H1 (cell line): ENCODE data around the gene MECP2. TPM values are rescaled to one million over a fixed set of nuclear protein-coding genes. Genes with fewer than 3 reads are reported as not detected.

Experiments
- CTCF ChIA-PET: fragments of 300-600 bp; sonication (Branson Sonifier 250); formaldehyde crosslinking; loops from one replicate; lab custom pipeline; 2021; ENCODE audit not compliant: partially characterized antibody; lab: Charles Lee
- POLR2A ChIA-PET: fragments of 300-600 bp; sonication (Branson Sonifier 250); formaldehyde crosslinking; loops from one replicate; lab custom pipeline; 2021; ENCODE audit warnings: inconsistent platforms; ENCODE audit not compliant: partially characterized antibody; lab: Charles Lee
- DNase-seq, 2 experiments: peaks; one replicate each; pipeline versions ENCODE4 v3.0.0 to v3.0.0-alpha.2; 2010 to 2022; ENCODE audit warnings: low spot score in 2 of 2, low read depth in 1 of 2, mixed read lengths in 1 of 2
- FAIRE-seq: peaks from 2 replicates; lab custom pipeline; 2011; peaks lifted over from hg19 to GRCh38; lab: Jason Lieb, UNC
- H2AFZ ChIP-seq: 2 replicates; pipeline ENCODE4 v1.8.1; 2012; ENCODE audit warnings: low read length, inconsistent platforms
- H2AK5ac ChIP-seq: 2 replicates; pipeline ENCODE4 v1.6.1; 2013; ENCODE audit warnings: low read depth, low read length
- H2BK120ac ChIP-seq: replicated peaks from 2 replicates; pipeline ENCODE3; 2013; ENCODE audit warnings: low read depth, low read length, inconsistent platforms
- H2BK12ac ChIP-seq: 2 replicates; pipeline ENCODE4 v1.6.1; 2013; ENCODE audit warnings: low read depth, low read length
- H2BK15ac ChIP-seq: 2 replicates; pipeline ENCODE4 v1.6.1; 2013; ENCODE audit warnings: low read length
- H2BK20ac ChIP-seq: 2 replicates; pipeline ENCODE4 v1.6.1; 2013; ENCODE audit warnings: low read length
- H2BK5ac ChIP-seq: 2 replicates; pipeline ENCODE4 v1.6.1; 2013; ENCODE audit warnings: low read depth, low read length
- H3K14ac ChIP-seq: 2 replicates; pipeline ENCODE4 v1.6.1; 2013; ENCODE audit warnings: inconsistent platforms; ENCODE audit not compliant: insufficient read length
- H3K18ac ChIP-seq: 2 replicates; pipeline ENCODE4 v1.6.1; 2013; ENCODE audit warnings: low read length; ENCODE audit errors: extremely low read depth
- H3K23ac ChIP-seq: 2 replicates; pipeline ENCODE4 v1.6.1; 2013; ENCODE audit warnings: inconsistent platforms; ENCODE audit not compliant: insufficient read length
- H3K23me2 ChIP-seq: 2 replicates; pipeline ENCODE4 v1.6.1; 2013; ENCODE audit warnings: low read depth, low read length
- H3K27ac ChIP-seq: 2 replicates; pipeline ENCODE4 v1.6.1; 2011; ENCODE audit warnings: low read depth, low read length, inconsistent platforms
- H3K27me3 ChIP-seq, 4 experiments: replicated peaks in 1 of 4; 1 replicate in 1 of 4; 2 replicates in 3 of 4; pipeline versions ENCODE4 v1.6.1 to v1.8.1; 2011 to 2013; ENCODE audit warnings: low read length in 3 of 4, mild to moderate bottlenecking in 3 of 4, inconsistent platforms in 2 of 4, mixed read lengths in 2 of 4, moderate library complexity in 1 of 4; ENCODE audit not compliant: control insufficient read depth in 3 of 4, insufficient read depth in 3 of 4; ENCODE audit errors: extremely low read depth in 1 of 4
- H3K36me3 ChIP-seq, 4 experiments: 2 replicates each; pipeline versions ENCODE4 v1.6.1 to v1.8.1; 2011 to 2013; ENCODE audit warnings: mild to moderate bottlenecking in 4 of 4, low read length in 3 of 4, moderate library complexity in 2 of 4, control low read depth in 1 of 4, inconsistent platforms in 1 of 4; ENCODE audit not compliant: insufficient read depth in 4 of 4, control insufficient read depth in 2 of 4
- H3K4ac ChIP-seq: replicated peaks from 2 replicates; pipeline ENCODE3; 2013; ENCODE audit warnings: low read length, low read depth, mixed read lengths, inconsistent platforms; ENCODE audit not compliant: insufficient read length
- H3K4me1 ChIP-seq, 4 experiments: replicated peaks in 1 of 4; 1 replicate in 1 of 4; 2 replicates in 3 of 4; pipeline versions ENCODE4 v1.6.1 to v1.8.1; 2011 to 2013; ENCODE audit warnings: low read length in 3 of 4, inconsistent platforms in 2 of 4, mixed read lengths in 1 of 4; ENCODE audit not compliant: insufficient read depth in 4 of 4, control insufficient read depth in 3 of 4
- H3K4me2 ChIP-seq, 2 experiments: 2 replicates each; pipeline versions ENCODE4 v1.6.1 to v1.8.1; 2011 to 2013; ENCODE audit warnings: low read depth in 2 of 2, low read length in 2 of 2, control low read depth in 1 of 2, inconsistent platforms in 1 of 2, mild to moderate bottlenecking in 1 of 2; ENCODE audit not compliant: insufficient read depth in 1 of 2
- H3K4me3 ChIP-seq, 4 experiments: fragments of 200-600, 300-600 bp in 1 of 4; sonication (generic), shearing (Covaris generic), sonication (Bioruptor Twin) in 1 of 4; 2 replicates each; pipeline versions ENCODE4 v1.5.1 to v1.8.1; 2011 to 2016; ENCODE audit warnings: low read length in 4 of 4, low read depth in 3 of 4, control low read depth in 2 of 4, inconsistent platforms in 2 of 4, mild to moderate bottlenecking in 2 of 4, mixed read lengths in 1 of 4, moderate library complexity in 1 of 4; ENCODE audit not compliant: insufficient read depth in 2 of 4; ENCODE audit errors: extremely low read depth in 1 of 4
- H3K56ac ChIP-seq: replicated peaks from 2 replicates; pipeline ENCODE3; 2013; ENCODE audit warnings: low read depth, mild to moderate bottlenecking, mixed read lengths, low read length, inconsistent platforms; ENCODE audit not compliant: insufficient read length
- H3K79me1 ChIP-seq: 2 replicates; pipeline ENCODE4 v1.6.1; 2013; ENCODE audit warnings: low read depth, low read length, control low read depth
- H3K79me2 ChIP-seq, 2 experiments: 2 replicates each; pipeline versions ENCODE4 v1.6.1 to v1.8.1; 2012 to 2013; ENCODE audit warnings: low read length in 2 of 2, mild to moderate bottlenecking in 2 of 2, inconsistent platforms in 1 of 2; ENCODE audit not compliant: insufficient read depth in 2 of 2, control insufficient read depth in 1 of 2
- H3K9ac ChIP-seq, 4 experiments: replicated peaks in 1 of 4; 1 replicate in 1 of 4; 2 replicates in 3 of 4; pipeline versions ENCODE4 v1.6.1 to v1.8.1; 2011 to 2013; ENCODE audit warnings: low read depth in 3 of 4, low read length in 3 of 4, control low read depth in 2 of 4, mild to moderate bottlenecking in 2 of 4, moderate library complexity in 2 of 4, inconsistent platforms in 1 of 4; ENCODE audit errors: extremely low read depth in 1 of 4
- H3K9me3 ChIP-seq, 2 experiments: 2 replicates each; pipeline versions ENCODE4 v1.6.1 to v1.8.1; 2012 to 2013; ENCODE audit warnings: mild to moderate bottlenecking in 2 of 2, moderate library complexity in 2 of 2, control low read depth in 1 of 2, inconsistent platforms in 1 of 2, low read depth in 1 of 2, low read length in 1 of 2, mixed read lengths in 1 of 2; ENCODE audit not compliant: insufficient read depth in 2 of 2
- H4K20me1 ChIP-seq, 2 experiments: replicated peaks in 1 of 2; 2 replicates each; pipeline versions ENCODE3 to v1.8.1; 2011 to 2013; ENCODE audit warnings: inconsistent platforms in 2 of 2, low read length in 2 of 2, mild to moderate bottlenecking in 1 of 2; ENCODE audit not compliant: insufficient read depth in 2 of 2, control insufficient read depth in 1 of 2
- H4K5ac ChIP-seq: 2 replicates; pipeline ENCODE4 v1.6.1; 2013; ENCODE audit warnings: low read length, low read depth, mixed read lengths, inconsistent platforms; ENCODE audit not compliant: insufficient read length
- H4K8ac ChIP-seq: 2 replicates; pipeline ENCODE4 v1.8.0; 2013; ENCODE audit warnings: mild to moderate bottlenecking, moderate library complexity, low read length, inconsistent platforms; ENCODE audit not compliant: insufficient read depth; ENCODE audit errors: extremely low read depth
- H4K91ac ChIP-seq: replicated peaks from 2 replicates; pipeline ENCODE3; 2013; ENCODE audit warnings: low read length, mixed read lengths, inconsistent platforms; ENCODE audit not compliant: insufficient read length
- CBX8 ChIP-seq: fragments of 300-800, 300-1000 bp; sonication (generic); IDR thresholded peaks from 2 replicates; pipeline ENCODE4 v1.7.1; 2016; ENCODE audit warnings: low read depth, low read length, borderline replicate concordance
- EP300 ChIP-seq, 2 experiments: IDR thresholded peaks; 1 replicate in 1 of 2; 2 replicates in 1 of 2; pipeline ENCODE4 v1.6.1; 2011 to 2012; ENCODE audit warnings: low read depth in 2 of 2, low read length in 2 of 2, mild to moderate bottlenecking in 2 of 2, borderline replicate concordance in 1 of 2, inconsistent platforms in 1 of 2, moderate library complexity in 1 of 2
- JUND ChIP-seq: IDR thresholded peaks from 2 replicates; pipeline ENCODE4 v1.6.1; 2011; ENCODE audit warnings: mild to moderate bottlenecking, improper control_type of control experiment, low read length
- NANOG ChIP-seq: IDR thresholded peaks from 2 replicates; pipeline ENCODE4 v1.6.1; 2011; ENCODE audit warnings: low read length, low read depth, mild to moderate bottlenecking, inconsistent platforms; ENCODE audit not compliant: insufficient read depth, poor library complexity, severe bottlenecking
- RAD21 ChIP-seq, 2 experiments: IDR thresholded peaks in 1 of 2; conservative IDR thresholded peaks in 1 of 2; 2 replicates each; pipeline ENCODE4 v1.6.1; 2011; ENCODE audit warnings: low read depth in 2 of 2, low read length in 2 of 2, improper control_type of control experiment in 1 of 2, inconsistent platforms in 1 of 2, mild to moderate bottlenecking in 1 of 2, moderate library complexity in 1 of 2
- RFX5 ChIP-seq: IDR thresholded peaks from 2 replicates; pipeline ENCODE4 v1.6.1; 2011; ENCODE audit warnings: low read depth, low read length, improper control_type of control experiment, borderline replicate concordance
- RNF2 ChIP-seq: fragments of 200-900, 300-1000 bp; sonication (generic); IDR thresholded peaks from 2 replicates; pipeline ENCODE4 v1.7.1; 2016; ENCODE audit warnings: borderline replicate concordance, low read depth, mild to moderate bottlenecking, antibody characterized with exemption, low read length; ENCODE audit not compliant: poor library complexity, severe bottlenecking; ENCODE audit errors: missing control alignments
- SP1 ChIP-seq: IDR thresholded peaks from 2 replicates; pipeline ENCODE4 v1.6.1; 2011; ENCODE audit warnings: low read depth, low read length
- SP2 ChIP-seq: IDR thresholded peaks from 2 replicates; pipeline ENCODE4 v1.6.1; 2012; ENCODE audit warnings: mild to moderate bottlenecking, low read length, inconsistent platforms
- SP4 ChIP-seq: IDR thresholded peaks from 2 replicates; pipeline ENCODE4 v1.6.1; 2012; ENCODE audit warnings: low read length, inconsistent platforms
- TBP ChIP-seq: IDR thresholded peaks from 2 replicates; pipeline ENCODE4 v1.6.1; 2011; ENCODE audit warnings: low read depth, low read length, improper control_type of control experiment
- TEAD4 ChIP-seq: IDR thresholded peaks from 2 replicates; pipeline ENCODE4 v1.6.1; 2012; ENCODE audit warnings: low read depth, low read length, inconsistent platforms, mixed read lengths
- WGBS, 2 experiments: shearing (Covaris generic) in 1 of 2; methylation state at CpG; one replicate each; pipeline versions ENCODE4 v1.1.6 to v1.1.7; 2013 to 2015; ENCODE audit warnings: low lambda C conversion rate in 2 of 2, mixed read lengths in 2 of 2, inconsistent platforms in 1 of 2, low coverage in 1 of 2, missing lambda C conversion rate in 1 of 2; ENCODE audit not compliant: insufficient replicate concordance in 2 of 2, insufficient coverage in 1 of 2, insufficient read length in 1 of 2; ENCODE audit errors: extremely low coverage in 1 of 2, missing lambda C conversion rate in 1 of 2; 5-methylcytosine and 5-hydroxymethylcytosine counted together
- polyA plus RNA-seq, 7 experiments: library from polyadenylated mRNA; depleted of rRNA in 3 of 7; stranded (reverse) in 5 of 7; unstranded in 2 of 7; fragments of >200 nt in 5 of 7; fragments of 200-250 nt in 2 of 7; gene quantifications; 1 replicate in 5 of 7; 2 replicates in 1 of 7; 4 replicates in 1 of 7; pipeline versions ENCODE4 v1.2.1 to v1.2.3, GENCODE V29; 2011 to 2013; ENCODE audit warnings: missing spikeins in 2 of 7, mixed read lengths in 2 of 7
- total RNA-seq: library from RNA; stranded (reverse); fragmentation: NEBNext Ultra II Directional; extraction: Animal tissue kit (Norgen Biotek cat#: 25700); gene quantifications from 2 replicates; pipeline ENCODE4 v1.2.1, GENCODE V29; 2021

MECP2 gene
- total and polyA plus RNA-seq, 2 of the 8 experiments (the other 6 are each of a cell fraction or from before 2014, with no cell fraction given) = 5.0 to 32.4 TPM

- Histone ChIP-seq H3K18ac (no peak overlapping the region), H4K91ac (no peak overlapping the region), H3K14ac (no peak overlapping the region), H3K4me3 (no peak overlapping the region), H4K8ac (no peak overlapping the region), H3K56ac (no peak overlapping the region), H3K4me2 (no peak overlapping the region; a peak in 2 of 4 replicates), H2BK15ac (no peak overlapping the region), H2AFZ (no peak overlapping the region), H2BK12ac (no peak overlapping the region), H2BK120ac (no peak overlapping the region), H3K23ac (no peak overlapping the region), H3K27me3 (no peaks in the 10 kb centered on the region), H4K5ac (no peak overlapping the region), H3K9ac (no peak overlapping the region), H3K23me2 (peaks cover 2% of the 10 kb centered on the region; the same call in 1 of the 2 replicates), H3K79me1 (no peaks in the 10 kb centered on the region), H3K4me1 (peaks cover 2 to 28% (median 12%) of the 10 kb centered on the region in 4 experiments), H3K27ac (no peak overlapping the region), H3K4ac (no peak overlapping the region), H3K36me3 (peaks cover 2 to 11% (median 7%) of the 10 kb centered on the region in 4 experiments; a peak in 3 of 8 replicates), H2BK5ac (no peak overlapping the region), H2BK20ac (no peak overlapping the region), H4K20me1 (no peaks in the 10 kb centered on the region), H3K9me3 (no peaks in the 10 kb centered on the region), H2AK5ac (no peak overlapping the region), H3K79me2 (no peaks in the 10 kb centered on the region)
- ChIA-PET CTCF (interaction anchor here (0.6 to 1.9 kb wide), 3 partner anchors 16 to 96 kb away, joined by 3 to 5 read pairs (median 3); no protein-coding TSS in a partner anchor), POLR2A (interaction anchor here (1.2 to 1.8 kb wide), 2 partner anchors 14 to 45 kb away, joined by 4 to 5 read pairs; no protein-coding TSS in a partner anchor)
- 93% methylated on average over 5 of the region's 26 CpGs; no CpG with 5 or more reads in 1 of the 2 experiments for WGBS, 2 experiments
- DNase-seq (no peak), FAIRE-seq (no peak)
- TF ChIP-seq TBP = no peak
- TF ChIP-seq SP2 = no peak
- TF ChIP-seq TEAD4 = no peak
- no peak for TF ChIP-seq RAD21 (IDR thresholded peaks at IDR 0.05 in 1 of 2, conservative IDR thresholded peaks at IDR 0.05 in 1 of 2; ENCODE audit: low read depth in 2 of 2, low read length in 2 of 2)
- TF ChIP-seq JUND = no peak
- TF ChIP-seq RFX5 = no peak
- TF ChIP-seq SP4 = no peak
- TF ChIP-seq CBX8 = no peak
- no peak for TF ChIP-seq EP300 (IDR thresholded peaks at IDR 0.05; ENCODE audit: borderline replicate concordance in 1 of 2, low read depth in 2 of 2, low read length in 2 of 2)
- TF ChIP-seq NANOG = no peak
- TF ChIP-seq RNF2 = no peak
- no peak for TF ChIP-seq SP1
These were observed 79.6 kb downstream of the MECP2 start for GRCh38 chrX:154017766-154018517.
